ENCODE measurements around the gene TENM3. TPM values are rescaled to one million over a fixed set of nuclear protein-coding genes. Genes with fewer than 3 reads are reported as not detected.
A peak's percentile ranks its signal among the peaks of the same experiment; 100 is the strongest.

TENM3 gene
- total RNA-seq, 1 donor from 2014 or later = 106 TPM

GRCh38 chr4:182745237-182745636 lies 502.0 kb downstream of the TENM3 start:
- no peaks in the 10 kb centered on the region for H3K27me3 Mint-ChIP-seq (ENCODE audit: low read depth)

GRCh38 chr4:182746876-182747275 lies 503.7 kb downstream of the TENM3 start:
- H3K4me3 Mint-ChIP-seq = no peak overlapping the region

More at GRCh38 chr4:182745237-182745636, 502.0 kb downstream of the TENM3 start:
- DNase-seq (ENCODE audit: low spot score in 2 of 2, unreplicated experiment in 2 of 2) = peak; percentile 40 to 47
- Mint-ChIP-seq H3K9me3 (peaks cover 13% of the 10 kb centered on the region), H3K27ac (peak overlapping the region; percentile 93), H3K36me3 (peaks cover 21% of the 10 kb centered on the region), H3K4me3 (no peak overlapping the region), H3K4me1 (peaks cover 13% of the 10 kb centered on the region)
- no peak for TF ChIP-seq CTCF (IDR thresholded peaks at IDR 0.05; ENCODE audit: unreplicated experiment)

DNA sequence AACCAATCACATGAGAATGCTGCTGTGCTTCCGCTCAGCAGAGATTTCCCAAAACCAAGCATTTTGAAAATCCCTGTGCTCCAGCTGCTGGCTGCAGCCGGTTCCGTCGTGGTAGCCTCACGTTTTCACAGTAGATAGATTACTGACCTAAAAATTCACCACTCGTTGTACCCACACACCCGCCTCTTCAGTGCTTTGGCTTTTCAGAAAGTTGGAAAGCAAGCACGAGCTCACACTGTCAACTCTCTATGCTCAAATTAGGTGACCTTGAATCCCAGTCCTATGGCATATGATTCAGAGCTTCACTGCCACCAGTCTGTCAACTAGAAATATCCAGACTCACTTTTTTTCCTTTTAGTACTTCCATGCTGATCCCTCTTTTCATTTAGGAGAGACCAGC lies 505.1 kb downstream of the TENM3 start:
- peaks cover 18% of the 10 kb centered on the region for H3K36me3 Mint-ChIP-seq
- no peak for DNase-seq (ENCODE audit: low spot score in 2 of 2, unreplicated experiment in 2 of 2)
- H3K4me3 Mint-ChIP-seq = no peak overlapping the region
- peak overlapping the region; percentile 4 for H3K27ac Mint-ChIP-seq
- H3K4me1 Mint-ChIP-seq = peaks cover 31% of the 10 kb centered on the region
- H3K9me3 Mint-ChIP-seq = peaks cover 13% of the 10 kb centered on the region
- no peak for TF ChIP-seq CTCF (IDR thresholded peaks at IDR 0.05; ENCODE audit: unreplicated experiment)
- no peaks in the 10 kb centered on the region for H3K27me3 Mint-ChIP-seq (ENCODE audit: low read depth)

More at GRCh38 chr4:182746876-182747275, 503.7 kb downstream of the TENM3 start:
- TF ChIP-seq CTCF (IDR thresholded peaks at IDR 0.05; ENCODE audit: unreplicated experiment) = no peak
- Mint-ChIP-seq H3K4me1 (peaks cover 24% of the 10 kb centered on the region), H3K9me3 (peaks cover 13% of the 10 kb centered on the region), H3K27ac (no peak overlapping the region), H3K27me3 (ENCODE audit: low read depth) (no peaks in the 10 kb centered on the region), H3K36me3 (peaks cover 21% of the 10 kb centered on the region)
- no peak for DNase-seq (ENCODE audit: low spot score in 2 of 2, unreplicated experiment in 2 of 2)

DNA sequence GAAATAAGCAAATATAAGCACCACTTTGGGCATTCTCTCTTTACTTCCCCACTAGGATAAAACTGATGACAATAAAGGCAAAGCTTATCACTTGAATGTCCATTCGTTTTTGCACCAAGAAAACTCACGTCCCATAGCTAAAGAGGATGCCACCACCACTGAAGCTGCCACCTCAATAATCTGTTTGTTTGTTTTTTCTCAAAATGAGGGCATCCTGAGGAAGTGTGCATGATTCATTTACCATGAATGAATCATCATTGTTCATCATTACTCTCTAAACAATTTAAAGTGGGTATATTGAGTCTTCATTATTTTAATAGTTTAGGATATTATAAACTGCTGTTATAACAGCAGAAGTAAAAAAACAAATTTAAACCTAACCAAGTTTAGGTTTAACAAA lies 505.7 kb downstream of the TENM3 start:
- no peaks in the 10 kb centered on the region for H3K27me3 Mint-ChIP-seq (ENCODE audit: low read depth)
- H3K27ac Mint-ChIP-seq = no peak overlapping the region
- no peak for TF ChIP-seq CTCF (IDR thresholded peaks at IDR 0.05; ENCODE audit: unreplicated experiment)
- H3K4me1 Mint-ChIP-seq = peaks cover 31% of the 10 kb centered on the region
- peaks cover 13% of the 10 kb centered on the region for H3K9me3 Mint-ChIP-seq
- H3K36me3 Mint-ChIP-seq = peaks cover 22% of the 10 kb centered on the region
- H3K4me3 Mint-ChIP-seq = no peak overlapping the region
- DNase-seq (ENCODE audit: low spot score in 2 of 2, unreplicated experiment in 2 of 2) = no peak

DNA sequence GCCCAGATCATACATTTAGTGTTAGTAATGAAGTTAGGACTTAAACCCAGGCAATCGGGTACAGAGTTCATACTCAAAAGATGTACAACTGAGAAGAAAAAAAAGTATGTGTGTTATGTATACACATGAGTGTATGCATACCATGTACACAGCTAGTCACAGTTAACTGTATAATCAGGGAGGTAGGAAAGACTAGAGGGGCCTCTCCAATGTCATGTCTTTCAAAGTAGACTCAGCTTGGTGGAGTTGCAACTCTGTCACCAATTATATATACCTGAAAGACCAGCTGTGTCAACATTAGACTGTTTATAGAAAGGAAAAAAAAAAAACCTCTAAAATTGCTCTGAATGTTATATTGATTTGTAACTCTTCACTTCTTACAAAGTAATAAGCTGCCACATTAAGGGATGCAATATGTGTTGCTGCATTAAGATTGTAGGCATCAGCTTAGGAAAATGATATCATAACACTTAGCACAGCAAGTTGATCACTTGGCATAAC lies 506.5 kb downstream of the TENM3 start:
- no peak overlapping the region for H3K27ac Mint-ChIP-seq
- peaks cover 26% of the 10 kb centered on the region for H3K4me1 Mint-ChIP-seq
- DNase-seq (ENCODE audit: low spot score in 2 of 2, unreplicated experiment in 2 of 2) = no peak
- no peak for TF ChIP-seq CTCF (IDR thresholded peaks at IDR 0.05; ENCODE audit: unreplicated experiment)
- H3K9me3 Mint-ChIP-seq = peaks cover 13% of the 10 kb centered on the region
- H3K27me3 Mint-ChIP-seq (ENCODE audit: low read depth) = no peaks in the 10 kb centered on the region
- H3K36me3 Mint-ChIP-seq = peaks cover 30% of the 10 kb centered on the region
- no peak overlapping the region for H3K4me3 Mint-ChIP-seq

All from mesothelial cell of epicardium (in vitro differentiated cells).